Measurements from ENCODE around the gene GABRG3. TPM values are rescaled to one million over a fixed set of nuclear protein-coding genes. Genes with fewer than 3 reads are reported as not detected.

GABRG3 gene
- total RNA-seq, 1 experiment from 2014 or later = 0.15 TPM

GRCh38 chr15:27482287-27482686 is 511.3 kb downstream of the GABRG3 start:
- H3K27me3 ChIP-seq (ENCODE audit: insufficient read depth, low read length) = no peaks in the 10 kb centered on the region
- H3K4me2 ChIP-seq (ENCODE audit: insufficient read depth, insufficient read length, low read length) = peak overlapping the region; percentile 4
- H3K79me1 ChIP-seq (ENCODE audit: insufficient read depth, low read depth, low read length, poor library complexity, severe bottlenecking) = no peaks in the 10 kb centered on the region
- no peak overlapping the region for H3K27ac ChIP-seq (ENCODE audit: insufficient read length, low read depth, low read length)
- no peak overlapping the region for H3K23ac ChIP-seq (ENCODE audit: insufficient read length, low read depth, low read length)
- H2AFZ ChIP-seq (ENCODE audit: low read length) = no peak overlapping the region
- H2BK15ac ChIP-seq (ENCODE audit: low read depth, low read length) = no peak overlapping the region
- TF ChIP-seq, protein P1, sequence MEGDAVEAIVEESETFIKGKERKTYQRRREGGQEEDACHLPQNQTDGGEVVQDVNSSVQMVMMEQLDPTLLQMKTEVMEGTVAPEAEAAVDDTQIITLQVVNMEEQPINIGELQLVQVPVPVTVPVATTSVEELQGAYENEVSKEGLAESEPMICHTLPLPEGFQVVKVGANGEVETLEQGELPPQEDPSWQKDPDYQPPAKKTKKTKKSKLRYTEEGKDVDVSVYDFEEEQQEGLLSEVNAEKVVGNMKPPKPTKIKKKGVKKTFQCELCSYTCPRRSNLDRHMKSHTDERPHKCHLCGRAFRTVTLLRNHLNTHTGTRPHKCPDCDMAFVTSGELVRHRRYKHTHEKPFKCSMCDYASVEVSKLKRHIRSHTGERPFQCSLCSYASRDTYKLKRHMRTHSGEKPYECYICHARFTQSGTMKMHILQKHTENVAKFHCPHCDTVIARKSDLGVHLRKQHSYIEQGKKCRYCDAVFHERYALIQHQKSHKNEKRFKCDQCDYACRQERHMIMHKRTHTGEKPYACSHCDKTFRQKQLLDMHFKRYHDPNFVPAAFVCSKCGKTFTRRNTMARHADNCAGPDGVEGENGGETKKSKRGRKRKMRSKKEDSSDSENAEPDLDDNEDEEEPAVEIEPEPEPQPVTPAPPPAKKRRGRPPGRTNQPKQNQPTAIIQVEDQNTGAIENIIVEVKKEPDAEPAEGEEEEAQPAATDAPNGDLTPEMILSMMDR (conservative IDR thresholded peaks at IDR 0.05) = no peak
- H2BK12ac ChIP-seq (ENCODE audit: insufficient read length, low read depth, low read length) = no peak overlapping the region
- no CpG with 5 or more reads among the region's 6 CpGs for WGBS (ENCODE audit: extremely low coverage, insufficient read length, low lambda C conversion rate)
- peaks cover 2% of the 10 kb centered on the region for H3K27me3 Mint-ChIP-seq (ENCODE audit: low read depth)
- DNase-seq = no peak
- peak overlapping the region in 1 of 2 experiments; percentile 46; a peak in 1 of 5 replicates for H3K4me3 Mint-ChIP-seq
- no peak overlapping the region for H4K91ac ChIP-seq (ENCODE audit: insufficient read length, low read depth, low read length)
- no peak overlapping the region for H2BK5ac ChIP-seq (ENCODE audit: insufficient read length, low read length)
- H3K79me2 ChIP-seq (ENCODE audit: insufficient read depth, low read length) = no peaks in the 10 kb centered on the region
- H3K4ac ChIP-seq (ENCODE audit: low read depth, low read length) = no peak overlapping the region
- no peak overlapping the region for H2BK20ac ChIP-seq (ENCODE audit: low read depth, low read length, poor library complexity, severe bottlenecking)
- H3K4me1 Mint-ChIP-seq = peaks cover 31 to 33% of the 10 kb centered on the region in 2 experiments
- H2BK120ac ChIP-seq (ENCODE audit: low read depth, low read length, poor library complexity, severe bottlenecking) = no peak overlapping the region
- no peak overlapping the region for H2AK5ac ChIP-seq (ENCODE audit: insufficient read length, low read length)
- peaks cover 14% of the 10 kb centered on the region; the same call in 1 of the 2 replicates for H3K4me1 ChIP-seq (ENCODE audit: insufficient read depth, low read length)
- H4K20me1 ChIP-seq (ENCODE audit: control insufficient read depth, insufficient read depth, insufficient read length) = no peaks in the 10 kb centered on the region
- H3K56ac ChIP-seq (ENCODE audit: insufficient read length, low read depth, low read length) = no peak overlapping the region
- H3K9me3 ChIP-seq (ENCODE audit: control insufficient read depth, low read depth, low read length) = no peaks in the 10 kb centered on the region
- no peak overlapping the region for H3K18ac ChIP-seq (ENCODE audit: insufficient read length, low read depth, low read length)
- peak overlapping the region in 1 of 3 experiments; percentile 32; a peak in 1 of 7 replicates for H3K27ac Mint-ChIP-seq
- H3K14ac ChIP-seq (ENCODE audit: insufficient read depth, low read length) = no peak overlapping the region
- H3K36me3 Mint-ChIP-seq (ENCODE audit: insufficient read depth in 1 of 3, low read depth in 3 of 3) = peaks cover 0 to 11% (median 7%) of the 10 kb centered on the region in 3 experiments; a peak in 4 of 7 replicates
- H4K8ac ChIP-seq (replicated peaks; ENCODE audit: insufficient read length, low read depth, low read length) = no peak overlapping the region
- no peak overlapping the region for H3K9ac ChIP-seq (ENCODE audit: extremely low read depth, insufficient read length, low read length)
- H3T11ph ChIP-seq (ENCODE audit: low read length) = no peak overlapping the region
- H3K9me3 Mint-ChIP-seq = peaks cover 9% of the 10 kb centered on the region in 2 experiments; a peak in 4 of 5 replicates
- no peak overlapping the region for H4K5ac ChIP-seq (ENCODE audit: insufficient read length, low read depth, low read length)
- no peaks in the 10 kb centered on the region for H3K23me2 ChIP-seq (ENCODE audit: insufficient read length, low read depth, low read length, poor library complexity, severe bottlenecking)
